Spinal cord (tissue), 10 donors: Measurements from ENCODE around the gene YWHAB. TPM values are rescaled to one million over a fixed set of nuclear protein-coding genes. Genes with fewer than 3 reads are reported as not detected.

Experiments used
- DNase-seq, 6 donors: peaks; one replicate each; pipeline versions ENCODE4 v3.0.0 to v3.0.0-alpha.2; 2013 to 2015; ENCODE audit warnings: low spot score in 6 of 6, low read depth in 4 of 6
- H3K27ac ChIP-seq: one replicate; pipeline ENCODE4 v1.5.1; 2013; ENCODE audit warnings: low read depth, low read length, control low read depth
- H3K27me3 ChIP-seq: one replicate; pipeline ENCODE4 v1.6.1; 2013; ENCODE audit warnings: low read length; ENCODE audit not compliant: control insufficient read depth, insufficient read depth
- H3K36me3 ChIP-seq: one replicate; pipeline ENCODE4 v1.6.1; 2013; ENCODE audit warnings: low read length; ENCODE audit not compliant: control insufficient read depth, insufficient read depth
- H3K4me1 ChIP-seq: one replicate; pipeline ENCODE4 v1.6.1; 2013; ENCODE audit warnings: low read length; ENCODE audit not compliant: control insufficient read depth, insufficient read depth
- H3K4me3 ChIP-seq: one replicate; pipeline ENCODE4 v1.5.1; 2013; ENCODE audit warnings: low read depth, low read length, control low read depth
- H3K9me3 ChIP-seq: one replicate; pipeline ENCODE4 v1.6.1; 2013; ENCODE audit warnings: low read length; ENCODE audit not compliant: control insufficient read depth, insufficient read depth
- WGBS: methylation state at CpG from one replicate; pipeline ENCODE4 v1.1.5; 2013; ENCODE audit warnings: missing lambda C conversion rate; ENCODE audit not compliant: insufficient coverage; 5-methylcytosine and 5-hydroxymethylcytosine counted together
- long read RNA-seq, 4 donors: transcript quantifications; one replicate each; lab custom pipeline, GENCODE V29; 2026
- polyA plus RNA-seq, 2 donors: library from polyadenylated mRNA; unstranded; fragments of 120-200 nt; gene quantifications; one replicate each; pipeline ENCODE4 v1.2.1, GENCODE V29; 2013; ENCODE audit not compliant: insufficient read length in 2 of 2
- total RNA-seq, 2 donors: library from RNA; depleted of rRNA in 1 of 2; stranded (reverse); fragments of 120-200 nt in 1 of 2; fragments of >200 nt in 1 of 2; gene quantifications; one replicate each; pipeline versions ENCODE4 v1.2.3 to v1.2.4, GENCODE V29; 2013 to 2014
- donor health status: healthy.

YWHAB gene
- 100 to 1,000 TPM; 139 to 258 TPM for total RNA-seq
- polyA plus RNA-seq = 100 to 1,000 TPM; 276 to 381 TPM
- long read RNA-seq, donor 1, transcript YWHAB-202 (7 exons, 3,109 nt) = minor isoform, 20 of 266 reads
- long read RNA-seq, donor 1, transcript YWHAB-201 (6 exons, 3,049 nt) = major isoform, 160 of 266 reads
- long read RNA-seq, donor 1, partial matches to known transcripts = 86 of 266 reads
- long read RNA-seq, donor 1, other reads (novel, unspliced or antisense) = 0 of 266 reads
- long read RNA-seq, donor 2, transcript YWHAB-201 (6 exons, 3,049 nt) = major isoform, 52 of 75 reads
- long read RNA-seq, donor 2, partial matches to known transcripts = 19 of 75 reads
- long read RNA-seq, donor 2, other reads (novel, unspliced or antisense) = 0 of 75 reads
- long read RNA-seq, donor 3, transcript YWHAB-202 (7 exons, 3,109 nt) = minor isoform, 6 of 147 reads
- long read RNA-seq, donor 3, transcript YWHAB-201 (6 exons, 3,049 nt) = major isoform, 89 of 147 reads
- long read RNA-seq, donor 3, partial matches to known transcripts = 52 of 147 reads
- long read RNA-seq, donor 3, other reads (novel, unspliced or antisense) = 0 of 147 reads
- long read RNA-seq, donor 4, transcript YWHAB-202 (7 exons, 3,109 nt) = minor isoform, 9 of 196 reads
- long read RNA-seq, donor 4, transcript YWHAB-201 (6 exons, 3,049 nt) = major isoform, 83 of 196 reads
- long read RNA-seq, donor 4, partial matches to known transcripts = 104 of 196 reads
- long read RNA-seq, donor 4, other reads (novel, unspliced or antisense) = 0 of 196 reads

GRCh38 chr20:44885392-44886265, at the start of gene YWHAB:
YWHAB (plus strand) TSS chr20:44885705; CDS start chr20:44901534, 15,829 bp downstream.
- H3K36me3 ChIP-seq = no peaks in the 10 kb centered on the region
- WGBS = under 1% methylated on average over 88 of the region's 88 CpGs
- peaks cover 15% of the 10 kb centered on the region for H3K4me1 ChIP-seq
- no peaks in the 10 kb centered on the region for H3K9me3 ChIP-seq
- peak within 1 kb of the TSS; percentile 81 for H3K4me3 ChIP-seq
- H3K27me3 ChIP-seq = no peaks in the 10 kb centered on the region
- peak; percentile 85 to 99 (median 96) for DNase-seq
- peak within 1 kb of the TSS; percentile 76 for H3K27ac ChIP-seq

GRCh38 chr20:44836601-44837120, 48.8 kb upstream of the YWHAB start:
- peaks cover 3% of the 10 kb centered on the region for H3K4me1 ChIP-seq
- peaks cover 1% of the 10 kb centered on the region for H3K9me3 ChIP-seq
- no peak overlapping the region for H3K4me3 ChIP-seq
- no peak overlapping the region for H3K27ac ChIP-seq
- no peaks in the 10 kb centered on the region for H3K27me3 ChIP-seq
- H3K36me3 ChIP-seq = no peaks in the 10 kb centered on the region
- WGBS = 79% methylated on average over 7 of the region's 12 CpGs
- DNase-seq = no peak

GRCh38 chr20:44837946-44838345, 47.6 kb upstream of the YWHAB start:
- H3K27ac ChIP-seq = no peak overlapping the region
- peaks cover 1% of the 10 kb centered on the region for H3K9me3 ChIP-seq
- no peaks in the 10 kb centered on the region for H3K27me3 ChIP-seq
- DNase-seq = peak in 1 of 6 donors; percentile 16
- WGBS = 85% methylated on average over 3 of the region's 3 CpGs
- H3K36me3 ChIP-seq = no peaks in the 10 kb centered on the region
- H3K4me3 ChIP-seq = no peak overlapping the region
- H3K4me1 ChIP-seq = peaks cover under 1% of the 10 kb centered on the region

GRCh38 chr20:44838521-44838920, 47.0 kb upstream of the YWHAB start:
- H3K9me3 ChIP-seq = peaks cover 1% of the 10 kb centered on the region
- 88% methylated on average over 1 of the region's 1 CpG for WGBS
- no peak overlapping the region for H3K27ac ChIP-seq
- no peaks in the 10 kb centered on the region for H3K36me3 ChIP-seq
- DNase-seq = no peak
- H3K4me3 ChIP-seq = no peak overlapping the region
- H3K27me3 ChIP-seq = no peaks in the 10 kb centered on the region
- no peaks in the 10 kb centered on the region for H3K4me1 ChIP-seq

GRCh38 chr20:44839481-44839880, 46.0 kb upstream of the YWHAB start:
- H3K27me3 ChIP-seq = no peaks in the 10 kb centered on the region
- H3K36me3 ChIP-seq = no peaks in the 10 kb centered on the region
- H3K4me1 ChIP-seq = no peaks in the 10 kb centered on the region
- DNase-seq = no peak
- WGBS = no CpG with 5 or more reads among the region's 5 CpGs
- H3K9me3 ChIP-seq = peaks cover 1% of the 10 kb centered on the region
- H3K27ac ChIP-seq = no peak overlapping the region
- no peak overlapping the region for H3K4me3 ChIP-seq

GRCh38 chr20:44840826-44841225, 44.7 kb upstream of the YWHAB start:
- H3K9me3 ChIP-seq = peaks cover 1% of the 10 kb centered on the region
- H3K36me3 ChIP-seq = no peaks in the 10 kb centered on the region
- H3K27me3 ChIP-seq = no peaks in the 10 kb centered on the region
- 86% methylated on average over 1 of the region's 5 CpGs for WGBS
- no peaks in the 10 kb centered on the region for H3K4me1 ChIP-seq
- no peak overlapping the region for H3K4me3 ChIP-seq
- DNase-seq = no peak
- H3K27ac ChIP-seq = no peak overlapping the region

- H3K27ac ChIP-seq = no peak overlapping the region
- DNase-seq = no peak
- no peak overlapping the region for H3K4me3 ChIP-seq
- H3K4me1 ChIP-seq = no peaks in the 10 kb centered on the region
- H3K27me3 ChIP-seq = no peaks in the 10 kb centered on the region
- H3K9me3 ChIP-seq = peaks cover 1% of the 10 kb centered on the region
- 76% methylated on average over 3 of the region's 6 CpGs for WGBS
- no peaks in the 10 kb centered on the region for H3K36me3 ChIP-seq
These were observed 43.5 kb upstream of the YWHAB start for GRCh38 chr20:44841955-44842354.

- WGBS = 88% methylated on average over 3 of the region's 5 CpGs
These were observed 41.6 kb upstream of the YWHAB start for GRCh38 chr20:44843876-44844275.

More at GRCh38 chr20:44843876-44844275, 41.6 kb upstream of the YWHAB start:
- no peaks in the 10 kb centered on the region for H3K4me1 ChIP-seq
- no peak for DNase-seq
- H3K36me3 ChIP-seq = no peaks in the 10 kb centered on the region
- peaks cover 1% of the 10 kb centered on the region for H3K9me3 ChIP-seq
- H3K4me3 ChIP-seq = no peak overlapping the region
- H3K27me3 ChIP-seq = no peaks in the 10 kb centered on the region
- H3K27ac ChIP-seq = no peak overlapping the region
